IMR-90 (cell line): ENCODE results near the gene ALDH1A1. TPM values are rescaled to one million over a fixed set of nuclear protein-coding genes. Genes with fewer than 3 reads are reported as not detected.

Experiments used
- ATAC-seq: fragments of 200-7000 bp; cut with Tn5 transposase; 2 replicates; pipeline ENCODE4 v1.9.1; 2020; ENCODE audit warnings: low read depth, mild to moderate bottlenecking, moderate library complexity
- BruUV-seq: library from RNA; stranded (reverse); fragments of 400-500 nt; replicated peaks from 2 replicates; lab custom pipeline; 2021; lab: Mats Ljungman, UMichigan
- CTCF ChIA-PET: fragments of 300-600 bp; formaldehyde crosslinking; extraction: SDS; loops from one replicate; lab custom pipeline; 2021; ENCODE audit warnings: antibody characterized with exemption; lab: Yijun Ruan, JAX
- POLR2A ChIA-PET: fragments of 300-600 bp; sonication (Branson Sonifier 250); formaldehyde crosslinking; loops from one replicate; lab custom pipeline; 2022; ENCODE audit warnings: antibody characterized with exemption; ENCODE audit not compliant: unreplicated experiment; lab: Charles Lee
- DNase-seq: peaks from one replicate; pipeline ENCODE4 v3.0.0; 2013
- H2AFZ ChIP-seq: replicated peaks from 2 replicates; pipeline ENCODE3; 2013; ENCODE audit warnings: low read length, mild to moderate bottlenecking; ENCODE audit not compliant: poor library complexity
- H2AK5ac ChIP-seq: 2 replicates; pipeline ENCODE4 v1.6.1; 2013; ENCODE audit warnings: low read depth, low read length, inconsistent platforms
- H2AK9ac ChIP-seq: replicated peaks from 2 replicates; pipeline ENCODE3; 2013; ENCODE audit warnings: mild to moderate bottlenecking, low read depth, low read length, moderate library complexity; ENCODE audit not compliant: poor library complexity
- H2BK120ac ChIP-seq: 2 replicates; pipeline ENCODE4 v1.6.1; 2013; ENCODE audit warnings: low read depth, low read length, inconsistent platforms
- H2BK15ac ChIP-seq: 3 replicates; pipeline ENCODE4 v1.6.1; 2013; ENCODE audit warnings: low read depth, low read length, inconsistent platforms
- H2BK20ac ChIP-seq: 2 replicates; pipeline ENCODE4 v1.6.1; 2013; ENCODE audit warnings: low read depth, mild to moderate bottlenecking, inconsistent platforms, low read length, moderate library complexity
- H2BK5ac ChIP-seq: 2 replicates; pipeline ENCODE4 v1.6.1; 2013; ENCODE audit warnings: mild to moderate bottlenecking, low read depth, low read length, inconsistent platforms; ENCODE audit not compliant: poor library complexity, severe bottlenecking
- H3K14ac ChIP-seq: replicated peaks from 2 replicates; pipeline ENCODE4 v1.6.1; 2013; ENCODE audit warnings: low read depth, low read length, inconsistent platforms
- H3K18ac ChIP-seq: 2 replicates; pipeline ENCODE4 v1.6.1; 2013; ENCODE audit warnings: low read depth, low read length, control low read depth
- H3K23ac ChIP-seq: 2 replicates; pipeline ENCODE4 v1.6.1; 2013; ENCODE audit warnings: low read depth, low read length, inconsistent platforms
- H3K27ac ChIP-seq: 2 replicates; pipeline ENCODE4 v1.5.1; 2013; ENCODE audit warnings: mild to moderate bottlenecking, control low read depth, low read length; ENCODE audit not compliant: insufficient read depth
- H3K27me3 ChIP-seq: 2 replicates; pipeline ENCODE4 v1.6.1; 2013; ENCODE audit warnings: low read length; ENCODE audit not compliant: control insufficient read depth, insufficient read depth
- H3K36me3 ChIP-seq: 2 replicates; pipeline ENCODE4 v1.6.1; 2013; ENCODE audit warnings: low read length, mixed read lengths; ENCODE audit not compliant: control insufficient read depth, insufficient read depth
- H3K4ac ChIP-seq: 2 replicates; pipeline ENCODE4 v1.6.1; 2013; ENCODE audit warnings: low read depth, low read length, inconsistent platforms
- H3K4me1 ChIP-seq: 2 replicates; pipeline ENCODE4 v1.6.1; 2013; ENCODE audit warnings: low read length, mixed read lengths; ENCODE audit not compliant: control insufficient read depth, insufficient read depth
- H3K4me2 ChIP-seq: 2 replicates; pipeline ENCODE4 v1.6.1; 2013; ENCODE audit warnings: low read depth, mild to moderate bottlenecking, control low read depth, low read length, moderate library complexity
- H3K4me3 ChIP-seq: 2 replicates; pipeline ENCODE4 v1.5.1; 2013; ENCODE audit warnings: low read depth, mild to moderate bottlenecking, control low read depth, low read length, moderate library complexity; ENCODE audit not compliant: insufficient read depth
- H3K56ac ChIP-seq: 2 replicates; pipeline ENCODE4 v1.6.1; 2013; ENCODE audit warnings: low read length, inconsistent platforms; ENCODE audit not compliant: insufficient read depth; ENCODE audit errors: extremely low read depth
- H3K79me1 ChIP-seq, 2 experiments: 2 replicates each; pipeline ENCODE4 v1.6.1; 2013; ENCODE audit warnings: low read length in 2 of 2, inconsistent platforms in 1 of 2, low read depth in 1 of 2
- H3K9ac ChIP-seq: 2 replicates; pipeline ENCODE4 v1.6.1; 2013; ENCODE audit warnings: low read depth, low read length, control low read depth
- H3K9me1 ChIP-seq: 2 replicates; pipeline ENCODE4 v1.6.1; 2013; ENCODE audit warnings: low read length, inconsistent platforms; ENCODE audit not compliant: insufficient read depth
- H3K9me3 ChIP-seq: 2 replicates; pipeline ENCODE4 v1.6.1; 2013; ENCODE audit warnings: low read length; ENCODE audit not compliant: control insufficient read depth, insufficient read depth
- H4K20me1 ChIP-seq: 2 replicates; pipeline ENCODE4 v1.6.1; 2013; ENCODE audit warnings: low read length, inconsistent platforms; ENCODE audit not compliant: insufficient read depth
- H4K5ac ChIP-seq: 2 replicates; pipeline ENCODE4 v1.6.1; 2013; ENCODE audit warnings: mild to moderate bottlenecking, low read depth, low read length, control low read depth
- H4K8ac ChIP-seq, 2 experiments: 2 replicates each; pipeline ENCODE4 v1.6.1; 2013; ENCODE audit warnings: low read depth in 2 of 2, low read length in 2 of 2, control low read depth in 1 of 2, inconsistent platforms in 1 of 2
- H4K91ac ChIP-seq: 2 replicates; pipeline ENCODE4 v1.6.1; 2013; ENCODE audit warnings: low read depth, low read length, inconsistent platforms; ENCODE audit not compliant: insufficient read depth
- CHD1 ChIP-seq: IDR thresholded peaks from 2 replicates; pipeline ENCODE4 v1.6.1; 2012; ENCODE audit warnings: low read depth, low read length, improper control_type of control experiment
- FOS ChIP-seq: fragments of 150-350 bp; IDR thresholded peaks from 2 replicates; pipeline ENCODE4 v1.6.1; 2016; ENCODE audit warnings: low read depth, low read length
- MAFK ChIP-seq: IDR thresholded peaks from 2 replicates; pipeline ENCODE4 v1.6.1; 2012; ENCODE audit warnings: low read depth, low read length, improper control_type of control experiment
- MXI1 ChIP-seq: IDR thresholded peaks from 2 replicates; pipeline ENCODE4 v1.6.1; 2012; ENCODE audit warnings: low read depth, mild to moderate bottlenecking, low read length, moderate library complexity, borderline replicate concordance
- NFE2L2 ChIP-seq: fragments of 150-350 bp; IDR thresholded peaks from 2 replicates; pipeline ENCODE4 v1.6.1; 2016; ENCODE audit warnings: low read depth, mild to moderate bottlenecking, low read length
- RFX5 ChIP-seq: IDR thresholded peaks from 2 replicates; pipeline ENCODE4 v1.8.0; 2012; ENCODE audit warnings: low read depth, mild to moderate bottlenecking, low read length, moderate library complexity
- WGBS, 2 experiments: methylation state at CpG; one replicate each; pipeline versions ENCODE4 v1.1.5 to v1.1.7; 2013; ENCODE audit warnings: missing lambda C conversion rate in 2 of 2; ENCODE audit not compliant: insufficient read length in 1 of 2; ENCODE audit errors: extremely low coverage in 2 of 2; 5-methylcytosine and 5-hydroxymethylcytosine counted together
- dilution Hi-C: fragments of 300-500 bp; cut with HindIII; formaldehyde crosslinking; loops from one replicate; pipeline ENCODE4 v1.14.3; 2018; ENCODE audit warnings: low sequenced_read_pairs; ENCODE audit not compliant: unreplicated experiment
- in situ Hi-C: fragments of 300-500 bp; cut with MboI; formaldehyde crosslinking; loops from 3 replicates; pipeline ENCODE4 v1.14.3; 2019; ENCODE audit warnings: low sequenced_read_pairs, inconsistent platforms, mixed read lengths
- intact Hi-C: fragments of 100-400 bp; cut with micrococcal nuclease; formaldehyde crosslinking; loops from 2 replicates; pipeline ENCODE4 v1.10.0; 2022
- polyA plus RNA-seq, 3 experiments: library from polyadenylated mRNA; depleted of rRNA; stranded (reverse); fragments of >200 nt; gene quantifications; 2 replicates each; pipeline ENCODE4 v1.2.3, GENCODE V29; 2012; ENCODE audit warnings: low replicate concordance in 1 of 3
- total RNA-seq: library from RNA; depleted of rRNA; stranded (reverse); fragments of >200 nt; gene quantifications from 2 replicates; pipeline ENCODE4 v1.2.3, GENCODE V29; 2012
- TF ChIP-seq, protein P1 (sequence below): fragments of 150-350 bp; IDR thresholded peaks from 2 replicates; pipeline ENCODE4 v1.6.1; 2016; ENCODE audit warnings: low read depth, mild to moderate bottlenecking, low read length, moderate library complexity, borderline replicate concordance
- TF ChIP-seq, protein P2 (sequence below): conservative IDR thresholded peaks from 2 replicates; pipeline ENCODE4 v1.5.1; 2012; ENCODE audit warnings: mild to moderate bottlenecking, low read depth, low read length, improper control_type of control experiment

The ALDH1A1 gene
- total and polyA plus RNA-seq, 2 of the 4 experiments (the other 2 are of a cell fraction), result not detected

DNA sequence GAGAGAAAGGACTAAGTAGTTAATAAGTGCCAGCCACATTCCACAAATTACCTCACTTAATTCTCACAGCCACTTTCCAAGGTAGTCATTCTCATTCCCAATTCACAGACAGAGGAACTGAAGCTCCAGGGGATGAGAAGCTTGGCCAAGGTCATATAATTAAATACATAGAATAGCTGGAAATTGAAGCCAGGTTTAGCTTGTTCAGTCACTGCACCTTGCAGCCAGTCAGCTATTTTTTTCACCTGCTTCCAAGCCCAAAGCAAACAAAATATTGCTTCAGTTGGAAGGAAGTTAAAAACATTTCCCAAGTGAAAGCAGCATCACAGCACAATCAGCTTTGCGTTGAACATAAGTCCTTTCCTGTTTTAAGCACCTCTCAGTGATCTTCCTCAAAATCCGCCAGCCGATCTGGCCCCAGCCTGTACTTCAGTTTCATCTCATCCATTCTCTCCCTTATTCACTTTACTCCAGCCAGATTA lies 4.8 kb downstream of the ALDH1A1 start:
- Histone ChIP-seq H3K14ac (no peak overlapping the region), H3K79me1 (no peaks in the 10 kb centered on the region), H2AFZ (no peak overlapping the region), H3K4me1 (no peaks in the 10 kb centered on the region), H2AK9ac (no peak overlapping the region), H4K20me1 (no peaks in the 10 kb centered on the region), H3K27me3 (no peaks in the 10 kb centered on the region), H3K18ac (no peak overlapping the region), H2AK5ac (no peak overlapping the region), H3K4me2 (no peak overlapping the region), H3K23ac (no peak overlapping the region), H3K9me1 (no peaks in the 10 kb centered on the region), H3K9me3 (no peaks in the 10 kb centered on the region), H3K4ac (no peak overlapping the region), H3K56ac (no peak overlapping the region), H4K8ac (no peak overlapping the region), H2BK5ac (no peak overlapping the region), H2BK120ac (no peak overlapping the region), H2BK20ac (no peak overlapping the region), H4K5ac (no peak overlapping the region), H3K9ac (no peak overlapping the region), H2BK15ac (no peak overlapping the region), H4K91ac (no peak overlapping the region), H3K36me3 (no peaks in the 10 kb centered on the region), H3K27ac (no peak overlapping the region), H3K4me3 (no peak overlapping the region)
- 92% methylated on average over 2 of the region's 3 CpGs; no CpG with 5 or more reads in 1 of the 2 experiments for WGBS, 2 experiments
- TF ChIP-seq CHD1 (no peak), RFX5 (no peak), MAFK (no peak), FOS (no peak), MXI1 (no peak), NFE2L2 (no peak)
- TF ChIP-seq, protein P1, sequence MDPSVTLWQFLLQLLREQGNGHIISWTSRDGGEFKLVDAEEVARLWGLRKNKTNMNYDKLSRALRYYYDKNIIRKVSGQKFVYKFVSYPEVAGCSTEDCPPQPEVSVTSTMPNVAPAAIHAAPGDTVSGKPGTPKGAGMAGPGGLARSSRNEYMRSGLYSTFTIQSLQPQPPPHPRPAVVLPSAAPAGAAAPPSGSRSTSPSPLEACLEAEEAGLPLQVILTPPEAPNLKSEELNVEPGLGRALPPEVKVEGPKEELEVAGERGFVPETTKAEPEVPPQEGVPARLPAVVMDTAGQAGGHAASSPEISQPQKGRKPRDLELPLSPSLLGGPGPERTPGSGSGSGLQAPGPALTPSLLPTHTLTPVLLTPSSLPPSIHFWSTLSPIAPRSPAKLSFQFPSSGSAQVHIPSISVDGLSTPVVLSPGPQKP, result no peak
- TF ChIP-seq, protein P2, sequence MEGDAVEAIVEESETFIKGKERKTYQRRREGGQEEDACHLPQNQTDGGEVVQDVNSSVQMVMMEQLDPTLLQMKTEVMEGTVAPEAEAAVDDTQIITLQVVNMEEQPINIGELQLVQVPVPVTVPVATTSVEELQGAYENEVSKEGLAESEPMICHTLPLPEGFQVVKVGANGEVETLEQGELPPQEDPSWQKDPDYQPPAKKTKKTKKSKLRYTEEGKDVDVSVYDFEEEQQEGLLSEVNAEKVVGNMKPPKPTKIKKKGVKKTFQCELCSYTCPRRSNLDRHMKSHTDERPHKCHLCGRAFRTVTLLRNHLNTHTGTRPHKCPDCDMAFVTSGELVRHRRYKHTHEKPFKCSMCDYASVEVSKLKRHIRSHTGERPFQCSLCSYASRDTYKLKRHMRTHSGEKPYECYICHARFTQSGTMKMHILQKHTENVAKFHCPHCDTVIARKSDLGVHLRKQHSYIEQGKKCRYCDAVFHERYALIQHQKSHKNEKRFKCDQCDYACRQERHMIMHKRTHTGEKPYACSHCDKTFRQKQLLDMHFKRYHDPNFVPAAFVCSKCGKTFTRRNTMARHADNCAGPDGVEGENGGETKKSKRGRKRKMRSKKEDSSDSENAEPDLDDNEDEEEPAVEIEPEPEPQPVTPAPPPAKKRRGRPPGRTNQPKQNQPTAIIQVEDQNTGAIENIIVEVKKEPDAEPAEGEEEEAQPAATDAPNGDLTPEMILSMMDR, result no peak
- POLR2A ChIA-PET, result no interaction called here
- in situ Hi-C loops (no loop called here), dilution Hi-C loops (no loop called here), intact Hi-C loops (loop anchor here (10.0 kb wide), 1 partner anchor 47 kb away; no protein-coding TSS in a partner anchor)
- no TSS peak for BruUV-seq
- CTCF ChIA-PET, result interaction anchor here (0.6 kb wide), 1 partner anchor 21 kb away, joined by 3 read pairs; no protein-coding TSS in a partner anchor
- DNase-seq (no peak), ATAC-seq (no peak)
